ENCODE results near the gene SLC35F5. TPM values are rescaled to one million over a fixed set of nuclear protein-coding genes. Genes with fewer than 3 reads are reported as not detected.
"Not testable (repeated sequence)": the region's sequence is repeated elsewhere in the genome, so short reads cannot be mapped to it uniquely, and the experiment has no call there.

Gene SLC35F5
- total and polyA plus RNA-seq, 5 experiments from 2014 or later = 6.2 to 35.0 (median 8.2) TPM

GRCh38 chr2:113704300-113704993 lies 52.0 kb downstream of the SLC35F5 start:
- peaks cover 7 to 12% (median 12%) of the 10 kb centered on the region in 4 donors for H3K4me1 Mint-ChIP-seq
- H3K9me3 Mint-ChIP-seq, H3K27me3 Mint-ChIP-seq, ATAC-seq, H3K4me3 Mint-ChIP-seq, DNase-seq, H3K36me3 Mint-ChIP-seq, H3K27ac Mint-ChIP-seq: not testable (repeated sequence)
- POLR2A ChIA-PET = interaction anchor here (0.6 to 1.2 kb wide), 2 partner anchors 10 to 460 kb away, joined by 3 read pairs; no protein-coding TSS in a partner anchor

DNA sequence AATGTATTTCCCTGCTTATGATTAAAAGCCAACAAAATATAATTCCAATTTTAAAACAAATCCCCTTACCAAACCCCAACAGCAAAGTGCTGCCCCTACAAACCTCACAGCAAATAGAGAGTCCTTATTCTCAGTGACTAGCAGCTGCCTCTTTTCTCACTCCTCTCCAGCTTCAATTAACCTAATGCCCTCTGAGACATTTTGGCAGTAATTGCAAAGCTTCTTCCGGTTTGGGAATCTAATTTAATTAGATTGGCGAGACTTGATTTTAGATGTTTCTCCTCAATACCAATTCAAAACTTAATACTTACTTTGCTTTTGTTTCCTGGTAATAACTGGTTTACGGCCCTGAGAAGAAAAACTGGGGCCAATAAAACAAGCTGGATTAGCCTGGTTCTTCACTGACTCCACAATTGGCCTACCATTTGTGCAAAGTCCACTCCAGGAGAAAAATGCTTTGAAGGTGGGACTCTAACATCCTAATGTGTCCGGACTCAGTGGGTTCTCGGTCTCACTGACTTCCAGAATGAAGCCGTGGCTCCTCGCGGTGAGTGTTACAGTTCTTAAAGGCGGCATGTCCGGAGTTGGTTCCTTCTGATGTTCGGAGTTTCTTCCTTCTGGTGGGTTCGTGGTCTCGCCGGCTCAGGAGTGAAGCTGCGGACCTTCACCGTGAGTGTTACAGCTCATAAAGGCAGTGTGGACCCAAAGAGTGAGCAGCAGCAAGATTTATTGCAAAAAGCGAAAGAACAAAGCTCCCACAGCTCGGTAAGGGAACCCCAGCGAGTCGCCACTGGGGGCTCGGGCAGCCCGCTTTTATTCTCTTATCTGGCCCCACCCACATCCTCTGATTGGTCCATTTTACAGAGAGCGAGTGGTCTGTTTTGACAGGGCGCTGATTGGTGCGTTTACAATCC lies 52.8 kb downstream of the SLC35F5 start:
- H3K36me3 Mint-ChIP-seq = peaks cover 0 to 9% (median 6%) of the 10 kb centered on the region in 3 donors
- H3K4me3 Mint-ChIP-seq = no peak overlapping the region
- no peaks in the 10 kb centered on the region for H3K9me3 Mint-ChIP-seq
- peak overlapping the region in 2 of 10 donors; percentile 18 to 21 for H3K27ac Mint-ChIP-seq
- H3K27me3 Mint-ChIP-seq = no peaks in the 10 kb centered on the region
- DNase-seq = no peak
- POLR2A ChIA-PET = interaction anchor here (0.6 to 1.2 kb wide), 2 partner anchors 9 to 459 kb away, joined by 3 read pairs; no protein-coding TSS in a partner anchor
- peaks cover 7 to 19% (median 17%) of the 10 kb centered on the region in 4 donors for H3K4me1 Mint-ChIP-seq
- no peak for ATAC-seq

- ATAC-seq = peak; percentile 73 to 95
- H3K9me3 Mint-ChIP-seq = no peaks in the 10 kb centered on the region
- H3K27me3 Mint-ChIP-seq = no peaks in the 10 kb centered on the region
- H3K27ac Mint-ChIP-seq = peak overlapping the region; percentile 16 to 82 (median 56)
- peaks cover 0 to 9% (median 5%) of the 10 kb centered on the region in 3 donors for H3K36me3 Mint-ChIP-seq
- H3K4me3 Mint-ChIP-seq = peak overlapping the region; percentile 30 to 73 (median 66)
- POLR2A ChIA-PET = no interaction called here
- peaks cover 7 to 20% (median 17%) of the 10 kb centered on the region in 4 donors for H3K4me1 Mint-ChIP-seq
- peak in 7 of 10 donors; percentile 20 to 72 (median 34) for DNase-seq
Measured at GRCh38 chr2:113700186-113700841, 56.1 kb downstream of the SLC35F5 start.

DNA sequence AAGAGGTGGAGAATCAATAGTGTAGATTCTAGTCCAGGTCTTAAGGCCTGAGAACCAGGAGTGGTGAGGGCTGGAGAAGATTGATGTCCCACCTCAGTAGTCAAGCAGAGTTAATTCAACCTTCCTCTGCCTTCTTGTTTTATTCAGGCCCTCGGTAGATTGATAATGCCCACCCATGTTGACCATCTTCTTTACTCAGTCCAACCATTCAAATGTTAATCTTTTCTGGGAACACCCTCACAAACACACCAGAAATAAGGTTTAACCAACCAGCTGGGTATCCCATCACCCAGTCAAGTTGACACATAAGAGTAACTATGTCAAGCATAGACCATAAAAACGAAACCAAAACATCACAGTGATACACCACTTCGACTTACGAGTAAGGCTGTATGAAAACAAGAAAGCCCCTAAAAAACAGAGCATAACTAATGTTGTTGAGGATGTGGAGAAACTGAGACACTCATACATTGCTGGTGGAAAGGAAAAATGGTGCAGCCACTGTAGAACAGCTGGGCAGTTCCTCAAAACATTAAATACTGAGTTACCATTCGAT lies 57.5 kb downstream of the SLC35F5 start:
- H3K27ac Mint-ChIP-seq = peak overlapping the region in 3 of 10 donors; percentile 4 to 25 (median 17)
- ATAC-seq = no peak
- H3K4me3 Mint-ChIP-seq = peak overlapping the region in 4 of 10 donors; percentile 0 to 50 (median 19)
- no peaks in the 10 kb centered on the region for H3K27me3 Mint-ChIP-seq
- DNase-seq = no peak
- no peaks in the 10 kb centered on the region for H3K9me3 Mint-ChIP-seq
- H3K36me3 Mint-ChIP-seq = peaks cover 0 to 5% (median 0%) of the 10 kb centered on the region in 3 donors
- POLR2A ChIA-PET = no interaction called here
- peaks cover 9 to 29% (median 26%) of the 10 kb centered on the region in 4 donors for H3K4me1 Mint-ChIP-seq

DNA sequence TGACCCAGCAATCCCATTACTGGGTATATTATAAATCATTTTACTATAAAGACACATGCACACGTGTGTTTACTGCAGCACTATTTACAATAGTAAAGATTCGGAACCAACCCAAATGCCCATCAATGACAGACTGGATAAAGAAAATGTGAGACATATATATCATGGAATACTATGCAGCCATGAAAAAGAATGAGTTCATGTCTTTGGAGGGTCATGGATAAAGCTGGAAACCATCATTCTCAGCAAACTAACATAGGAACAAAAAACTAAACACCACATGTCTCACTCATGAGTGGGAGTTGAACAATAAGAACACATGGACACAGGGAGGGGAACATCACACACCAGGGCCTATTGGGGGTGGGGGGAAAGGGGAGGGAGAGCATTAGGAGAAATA lies 58.2 kb downstream of the SLC35F5 start:
- H3K27ac Mint-ChIP-seq, H3K27me3 Mint-ChIP-seq, H3K36me3 Mint-ChIP-seq, POLR2A ChIA-PET, ATAC-seq, DNase-seq, H3K4me3 Mint-ChIP-seq, H3K9me3 Mint-ChIP-seq: not testable (repeated sequence)
- peaks cover 16 to 36% (median 33%) of the 10 kb centered on the region in 4 donors for H3K4me1 Mint-ChIP-seq

DNA sequence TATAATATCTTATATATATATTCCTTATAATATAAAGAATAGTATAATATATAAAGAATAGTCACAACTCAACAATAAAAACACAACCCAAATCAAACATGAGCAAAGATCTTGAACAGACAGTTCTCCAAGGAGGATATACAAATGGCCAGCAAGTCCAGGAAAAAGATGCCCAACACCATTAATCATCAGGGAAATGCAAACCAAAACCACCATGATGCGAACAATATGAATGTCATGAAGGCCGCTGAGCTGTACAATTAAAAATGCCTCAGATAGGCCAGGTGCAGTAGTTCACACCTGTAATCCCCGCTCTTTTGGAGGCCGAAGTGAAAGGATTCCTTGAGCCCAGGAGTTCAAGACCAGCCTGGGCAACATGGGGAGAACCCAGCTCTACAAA lies 58.9 kb downstream of the SLC35F5 start:
- Mint-ChIP-seq H3K9me3 (no peaks in the 10 kb centered on the region), H3K27ac (peak overlapping the region in 1 of 10 donors; percentile 6), H3K4me3 (no peak overlapping the region), H3K4me1 (peaks cover 19 to 44% (median 40%) of the 10 kb centered on the region in 4 donors), H3K27me3 (no peaks in the 10 kb centered on the region), H3K36me3 (no peaks in the 10 kb centered on the region)
- DNase-seq (no peak), ATAC-seq (no peak)
- POLR2A ChIA-PET = no interaction called here

DNA sequence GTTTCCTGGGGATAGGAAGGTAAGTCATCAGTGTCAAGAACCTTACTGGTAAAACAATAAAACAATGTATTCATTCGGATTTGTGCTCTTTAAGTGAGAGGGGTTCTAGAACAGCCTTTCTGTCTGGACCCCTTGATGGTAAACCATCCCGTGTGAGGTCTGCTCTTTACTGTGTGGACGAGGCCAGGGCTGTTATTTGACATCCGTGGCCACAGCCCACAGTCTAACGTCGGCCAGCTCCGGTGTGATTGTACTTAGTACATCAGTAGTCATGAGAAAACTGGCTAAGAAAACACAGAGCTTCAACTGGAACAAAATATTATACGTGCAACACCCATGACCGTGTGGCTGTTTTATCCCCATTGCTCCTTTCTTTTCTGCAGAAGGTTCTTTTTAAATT lies 62.0 kb downstream of the SLC35F5 start:
- peak overlapping the region in 5 of 10 donors; percentile 14 to 85 (median 81) for H3K4me3 Mint-ChIP-seq
- POLR2A ChIA-PET = interaction anchor here (0.7 to 1.1 kb wide), 2 partner anchors 9 to 1013 kb away, joined by 3 read pairs; no protein-coding TSS in a partner anchor
- peaks cover 13 to 47% (median 33%) of the 10 kb centered on the region in 4 donors for H3K4me1 Mint-ChIP-seq
- no peaks in the 10 kb centered on the region for H3K27me3 Mint-ChIP-seq
- no peaks in the 10 kb centered on the region for H3K36me3 Mint-ChIP-seq
- no peak for DNase-seq
- no peak for ATAC-seq
- H3K27ac Mint-ChIP-seq = peak overlapping the region in 3 of 10 donors; percentile 47 to 87 (median 57)
- H3K9me3 Mint-ChIP-seq = no peaks in the 10 kb centered on the region

DNA sequence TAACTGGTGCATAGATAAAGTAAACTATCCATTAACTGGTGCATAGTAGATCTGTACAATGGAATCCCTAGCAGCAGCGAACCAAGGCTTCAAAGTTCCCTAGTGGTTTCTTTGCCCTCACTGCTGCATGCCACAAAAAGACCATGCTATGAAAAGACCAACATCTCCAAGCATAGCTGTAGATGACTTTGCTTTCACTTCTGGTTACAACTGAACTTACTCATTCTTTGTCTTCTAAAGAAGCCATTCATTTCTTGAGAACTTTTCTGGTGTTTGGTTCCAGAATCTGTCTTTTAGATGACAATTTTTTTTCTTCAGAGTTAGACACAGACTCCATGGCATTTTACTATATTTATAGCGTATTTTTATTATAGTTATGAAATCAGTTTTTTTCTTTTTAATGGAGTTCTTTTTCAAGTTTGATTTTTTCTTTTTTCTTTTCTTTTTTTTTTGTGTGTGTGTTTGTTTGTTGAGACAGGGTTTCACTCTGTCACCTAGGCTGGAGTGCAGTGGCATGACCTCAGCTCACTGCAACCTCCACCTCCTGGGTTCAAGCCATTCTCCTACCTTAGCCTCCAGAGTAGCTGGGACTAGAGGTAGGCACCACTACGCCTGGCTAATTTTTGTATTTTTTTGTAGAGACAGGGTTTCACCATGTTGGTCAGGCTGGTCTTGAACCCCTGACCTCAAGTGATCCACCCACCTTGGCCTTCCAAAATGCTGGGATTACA lies 63.6 kb downstream of the SLC35F5 start:
- peak overlapping the region in 9 of 10 donors; percentile 45 to 93 (median 83) for H3K27ac Mint-ChIP-seq
- H3K4me1 Mint-ChIP-seq = peaks cover 13 to 38% (median 28%) of the 10 kb centered on the region in 4 donors
- ATAC-seq = peak; percentile 86 to 87
- H3K36me3 Mint-ChIP-seq = no peaks in the 10 kb centered on the region
- no peaks in the 10 kb centered on the region for H3K27me3 Mint-ChIP-seq
- DNase-seq = peak in 5 of 10 donors; percentile 3 to 52 (median 30)
- POLR2A ChIA-PET = interaction anchor here (0.6 to 1.5 kb wide), 2 partner anchors 64 to 530 kb away, joined by 4 to 5 read pairs; partner anchors contain the start of gene SLC35F5
- H3K4me3 Mint-ChIP-seq = peak overlapping the region; percentile 50 to 85 (median 79)
- no peaks in the 10 kb centered on the region for H3K9me3 Mint-ChIP-seq

DNA sequence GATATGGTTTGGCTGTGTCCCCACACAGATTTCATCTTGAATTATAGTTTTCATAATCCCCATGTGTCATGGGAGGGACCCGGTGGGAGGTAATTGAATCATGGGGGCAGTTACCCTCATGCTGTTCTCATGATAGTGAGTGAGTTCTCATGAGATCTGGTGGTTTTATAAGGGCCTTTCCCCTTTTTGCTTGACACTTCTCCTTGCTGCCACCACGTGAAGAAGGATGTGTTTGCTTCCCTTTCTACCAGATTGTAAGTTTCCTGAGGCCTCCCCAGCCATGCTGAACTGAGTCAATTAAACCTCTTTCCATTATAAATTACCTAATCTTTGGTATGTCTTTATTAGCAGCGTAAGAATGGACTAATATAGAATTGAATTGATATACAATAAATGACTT lies 65.6 kb downstream of the SLC35F5 start:
- not testable (repeated sequence) for H3K27me3 Mint-ChIP-seq, H3K4me3 Mint-ChIP-seq, H3K36me3 Mint-ChIP-seq, H3K9me3 Mint-ChIP-seq, DNase-seq, H3K27ac Mint-ChIP-seq, ATAC-seq
- POLR2A ChIA-PET = interaction anchor here (0.5 kb wide), 1 partner anchor 80 kb away, joined by 4 read pairs; no protein-coding TSS in a partner anchor
- peaks cover 13 to 38% (median 28%) of the 10 kb centered on the region in 4 donors for H3K4me1 Mint-ChIP-seq

GRCh38 chr2:113686537-113686936 lies 69.9 kb downstream of the SLC35F5 start:
- peaks cover 0 to 2% (median 0%) of the 10 kb centered on the region in 3 donors for H3K36me3 Mint-ChIP-seq
- H3K4me3 Mint-ChIP-seq = no peak overlapping the region
- H3K27ac Mint-ChIP-seq = no peak overlapping the region
- H3K27me3 Mint-ChIP-seq = no peaks in the 10 kb centered on the region
- DNase-seq = no peak
- peaks cover 0 to 7% (median 0%) of the 10 kb centered on the region in 9 donors for H3K9me3 Mint-ChIP-seq
- H3K4me1 Mint-ChIP-seq = peaks cover 0 to 8% (median 3%) of the 10 kb centered on the region in 4 donors
- no peak for ATAC-seq
- POLR2A ChIA-PET = no interaction called here

GRCh38 chr2:113685471-113685870 lies 71.0 kb downstream of the SLC35F5 start:
- H3K4me3 Mint-ChIP-seq = no peak overlapping the region
- peaks cover 0 to 7% (median 0%) of the 10 kb centered on the region in 9 donors for H3K9me3 Mint-ChIP-seq
- POLR2A ChIA-PET = no interaction called here
- H3K27me3 Mint-ChIP-seq = no peaks in the 10 kb centered on the region
- no peak overlapping the region for H3K27ac Mint-ChIP-seq
- ATAC-seq (no peak), DNase-seq (no peak)
- peaks cover 0 to 2% (median 0%) of the 10 kb centered on the region in 3 donors for H3K36me3 Mint-ChIP-seq
- peaks cover 0 to 2% (median under 1%) of the 10 kb centered on the region in 4 donors for H3K4me1 Mint-ChIP-seq
